Esophagus muscularis mucosa (tissue), 4 donors: Measurements from ENCODE around the gene HTD2. TPM values are rescaled to one million over a fixed set of nuclear protein-coding genes. Genes with fewer than 3 reads are reported as not detected.
"Not testable (repeated sequence)": the region's sequence is repeated elsewhere in the genome, so short reads cannot be mapped to it uniquely, and the experiment has no call there.

Source experiments
- DNase-seq: peaks from one replicate; pipeline ENCODE4 v3.0.0-alpha.2; 2017; ENCODE audit errors: extremely low spot score
- H3K27ac ChIP-seq, 4 donors: fragments of 200-600 bp; sonication (generic); replicated peaks in 1 of 4; 1 replicate in 3 of 4; 2 replicates in 1 of 4; pipeline ENCODE4 v1.5.1; 2016 to 2019; ENCODE audit warnings: mild to moderate bottlenecking in 1 of 4
- H3K27me3 ChIP-seq, 4 donors: fragments of 200-600 bp; sonication (generic); one replicate each; pipeline versions ENCODE4 v1.5.1 to v1.6.0; 2016 to 2019
- H3K36me3 ChIP-seq, 4 donors: fragments of 200-600 bp; sonication (generic); one replicate each; pipeline ENCODE4 v1.5.1; 2016 to 2019
- H3K4me1 ChIP-seq, 4 donors: fragments of 200-600 bp; sonication (generic); one replicate each; pipeline ENCODE4 v1.5.1; 2016 to 2019
- H3K4me3 ChIP-seq, 4 donors: fragments of 200-600 bp; sonication (generic); 1 replicate in 2 of 4; 2 replicates in 2 of 4; pipeline ENCODE4 v1.5.1; 2016 to 2019; ENCODE audit warnings: mild to moderate bottlenecking in 4 of 4, moderate library complexity in 1 of 4
- H3K9me3 ChIP-seq, 4 donors: fragments of 200-600 bp; sonication (generic); 1 replicate in 3 of 4; 2 replicates in 1 of 4; pipeline ENCODE4 v1.5.1; 2016 to 2019
- CTCF ChIP-seq, 3 experiments: fragments of 200-600 bp in 2 of 3; fragments of 450-650 bp in 1 of 3; sonication (generic) in 2 of 3; IDR thresholded peaks; one replicate each; pipeline ENCODE4 v1.5.1; 2017 to 2019; ENCODE audit warnings: antibody characterized with exemption in 3 of 3, mild to moderate bottlenecking in 2 of 3, moderate library complexity in 1 of 3
- EP300 ChIP-seq: sonication (generic); formaldehyde crosslinking; IDR thresholded peaks from one replicate; pipeline ENCODE4 v1.6.1; 2017; ENCODE audit warnings: antibody characterized with exemption
- POLR2A ChIP-seq: fragments of 450-650 bp; IDR thresholded peaks from one replicate; pipeline ENCODE4 v1.6.1; 2017; ENCODE audit warnings: antibody characterized with exemption, moderate library complexity, mild to moderate bottlenecking, low read depth
- POLR2AphosphoS5 ChIP-seq, 2 donors: sonication (generic); formaldehyde crosslinking; IDR thresholded peaks; one replicate each; pipeline ENCODE4 v1.6.1; 2017; ENCODE audit warnings: antibody characterized with exemption in 2 of 2
- WGBS: methylation state at CpG from one replicate; pipeline ENCODE4 v1.1.5; 2018; 5-methylcytosine and 5-hydroxymethylcytosine counted together
- intact Hi-C: fragments of 100-400 bp; cut with DNase I; formaldehyde crosslinking; loops from one replicate; pipeline ENCODE4 v1.15.1; 2023
- total RNA-seq, 4 donors: library from RNA; depleted of rRNA; stranded (reverse); fragments of >200 nt; gene quantifications; one replicate each; pipeline versions ENCODE4 v1.1.0 to v1.2.1, GENCODE V29; 2016

HTD2 gene
- total RNA-seq, 4 donors from 2014 or later = 7.5 to 12.3 (median 10.4) TPM

DNA sequence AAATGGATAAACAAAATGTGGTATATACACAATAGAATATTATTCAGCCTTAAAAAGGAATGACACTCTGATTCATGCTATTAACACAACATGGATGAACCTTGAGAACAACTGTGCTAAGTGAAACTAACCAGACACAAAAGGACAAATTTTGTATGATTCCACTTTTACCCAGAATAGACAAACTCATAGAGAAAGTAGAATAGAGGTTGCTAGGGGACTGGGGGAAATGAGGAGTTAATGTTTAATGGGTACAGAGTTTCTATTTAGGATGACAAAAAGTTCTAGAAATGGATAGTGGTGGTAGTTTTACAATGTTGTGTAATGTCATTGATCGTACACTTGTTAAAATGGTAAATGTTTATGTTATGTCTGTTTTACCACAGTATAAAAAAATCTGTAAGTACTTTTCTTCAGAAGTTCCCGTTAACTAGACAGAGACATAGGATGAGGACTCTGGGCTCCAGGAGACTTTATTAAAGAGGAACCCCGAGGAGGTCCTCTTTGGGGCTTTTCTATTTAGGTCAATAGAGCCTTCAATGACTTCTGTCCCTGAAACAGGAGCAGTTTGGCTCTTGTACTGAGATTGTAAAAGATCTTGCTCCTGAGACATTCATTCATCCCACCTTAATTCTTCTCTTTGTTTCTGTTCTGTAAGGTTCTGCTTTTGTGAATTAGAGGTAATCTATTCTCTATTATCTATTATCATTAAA is 44.2 kb upstream of the HTD2 start:
- Histone ChIP-seq H3K4me1 (peaks cover 0 to 7% (median 2%) of the 10 kb centered on the region in 4 donors), H3K36me3 (peaks cover 12 to 36% (median 27%) of the 10 kb centered on the region in 4 donors), H3K27me3 (no peaks in the 10 kb centered on the region), H3K9me3 (no peaks in the 10 kb centered on the region), H3K4me3 (no peak overlapping the region), H3K27ac (no peak overlapping the region)
- DNase-seq = no peak
- intact Hi-C loops = no loop called here
- 87% methylated on average over 3 of the region's 3 CpGs for WGBS
- TF ChIP-seq CTCF (IDR thresholded peaks at IDR 0.05) (no peak), POLR2AphosphoS5 (IDR thresholded peaks at IDR 0.05) (no peak), EP300 (no peak), POLR2A (no peak)

DNA sequence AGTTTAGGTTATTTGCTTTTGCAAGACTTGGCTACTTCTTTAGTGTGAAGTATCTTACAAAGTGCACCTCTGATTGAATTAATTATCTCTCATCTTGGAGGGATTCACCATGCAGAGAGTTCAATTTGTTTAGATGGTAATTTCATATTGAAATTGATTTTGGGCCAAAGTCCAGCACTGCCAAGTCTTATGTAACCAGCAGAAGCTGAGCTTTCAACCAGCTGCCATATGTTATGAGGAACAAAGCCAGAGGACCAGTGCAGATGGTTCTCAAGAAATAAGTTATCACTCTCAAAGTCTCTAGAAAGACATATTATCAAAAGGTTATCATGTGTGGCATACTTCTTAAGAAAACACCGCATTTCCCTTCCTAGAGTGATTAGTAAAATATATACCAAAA is 39.7 kb upstream of the HTD2 start:
- TF ChIP-seq CTCF (IDR thresholded peaks at IDR 0.05) (no peak), EP300 (no peak), POLR2A (no peak), POLR2AphosphoS5 (IDR thresholded peaks at IDR 0.05) (no peak)
- no peak for DNase-seq
- 73% methylated on average over 1 of the region's 1 CpG for WGBS
- Histone ChIP-seq H3K4me3 (no peak overlapping the region), H3K27ac (no peak overlapping the region), H3K27me3 (no peaks in the 10 kb centered on the region), H3K36me3 (peaks cover 0 to 38% (median 28%) of the 10 kb centered on the region in 4 donors), H3K9me3 (no peaks in the 10 kb centered on the region), H3K4me1 (peaks cover 0 to 7% (median 2%) of the 10 kb centered on the region in 4 donors)
- intact Hi-C loops = no loop called here

- H3K4me3 ChIP-seq, H3K27me3 ChIP-seq, H3K27ac ChIP-seq, DNase-seq, intact Hi-C loops, H3K9me3 ChIP-seq: not testable (repeated sequence)
- H3K4me1 ChIP-seq = peaks cover 0 to 11% (median 7%) of the 10 kb centered on the region in 4 donors
- peaks cover 0 to 38% (median 28%) of the 10 kb centered on the region in 4 donors for H3K36me3 ChIP-seq
- WGBS = 86% methylated on average over 1 of the region's 1 CpG
Observed at GRCh38 chr3:58267543-58267942, 38.8 kb upstream of the HTD2 start.

- no peak overlapping the region for H3K4me3 ChIP-seq
- no peaks in the 10 kb centered on the region for H3K27me3 ChIP-seq
- DNase-seq = no peak
- peaks cover 0 to 51% (median 32%) of the 10 kb centered on the region in 4 donors for H3K36me3 ChIP-seq
- H3K27ac ChIP-seq = no peak overlapping the region
- TF ChIP-seq EP300 = no peak
- TF ChIP-seq POLR2AphosphoS5 (IDR thresholded peaks at IDR 0.05) = no peak
- TF ChIP-seq POLR2A = no peak
- no peak for TF ChIP-seq CTCF (IDR thresholded peaks at IDR 0.05)
- peaks cover 0 to 11% (median 10%) of the 10 kb centered on the region in 4 donors for H3K4me1 ChIP-seq
- intact Hi-C loops = no loop called here
- WGBS = 94% methylated on average over 2 of the region's 2 CpGs
- no peaks in the 10 kb centered on the region for H3K9me3 ChIP-seq
Observed at GRCh38 chr3:58269356-58269755, 37.0 kb upstream of the HTD2 start.

DNA sequence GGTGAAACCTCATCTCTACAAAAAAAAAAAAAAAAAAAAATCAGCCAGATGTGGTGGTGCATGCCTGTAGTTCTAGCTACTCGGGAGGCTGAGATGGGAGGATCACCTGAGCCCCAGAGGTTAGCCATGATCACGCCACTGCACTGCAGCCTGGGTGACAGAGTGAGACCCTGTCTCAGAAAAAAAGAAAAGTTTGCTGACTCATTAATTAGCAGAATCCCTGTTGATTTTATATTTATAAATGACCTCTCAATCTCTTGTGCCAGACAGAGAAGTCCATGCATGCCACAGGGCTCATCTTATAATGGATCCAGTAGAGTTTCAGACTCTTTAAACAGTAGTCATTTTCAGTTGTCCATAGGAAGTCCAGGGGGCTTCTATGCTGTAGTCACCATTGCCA is 35.8 kb upstream of the HTD2 start:
- Histone ChIP-seq H3K9me3 (no peaks in the 10 kb centered on the region), H3K27me3 (no peaks in the 10 kb centered on the region), H3K4me3 (no peak overlapping the region), H3K27ac (no peak overlapping the region), H3K4me1 (peaks cover 0 to 11% (median 10%) of the 10 kb centered on the region in 4 donors), H3K36me3 (peaks cover 6 to 62% (median 40%) of the 10 kb centered on the region in 4 donors)
- DNase-seq = no peak
- intact Hi-C loops = no loop called here
- TF ChIP-seq EP300 (no peak), POLR2A (no peak), POLR2AphosphoS5 (IDR thresholded peaks at IDR 0.05) (no peak)
- WGBS = 98% methylated on average over 2 of the region's 2 CpGs
